ENCODE measurements around the gene TRIM65. TPM values are rescaled to one million over a fixed set of nuclear protein-coding genes. Genes with fewer than 3 reads are reported as not detected.

TRIM65 gene
- total RNA-seq, 4 donors from 2014 or later = 13.3 to 36.4 (median 27.4) TPM

GRCh38 chr17:75856062-75856756, 40.5 kb downstream of the TRIM65 start:
- 4% methylated on average over 7 of the region's 24 CpGs for WGBS
- intact Hi-C loops (cut with DNase I) = no loop called here

GRCh38 chr17:75855310-75856061, 41.3 kb downstream of the TRIM65 start, which contains the start of gene WBP2:
Gene WBP2, minus strand, starts transcription at chr17:75855335. Its CDS starts 38 bp downstream, at chr17:75855297.
- TF ChIP-seq POLR2AphosphoS5 (IDR thresholded peaks at IDR 0.05) (peak; percentile 99 to 100), EP300 (IDR thresholded peaks at IDR 0.05) (no peak), POLR2A (IDR thresholded peaks at IDR 0.05; ENCODE audit: low read depth) (peak; percentile 97), CTCF (IDR thresholded peaks at IDR 0.05) (peak; percentile 58 to 73 (median 62))
- Histone ChIP-seq H3K27ac (replicated peaks in 1 of 4) (peak within 1 kb of the TSS; percentile 98 to 100 (median 100)), H3K4me3 (peak within 1 kb of the TSS; percentile 79 to 92 (median 86)), H3K36me3 (peaks cover 11 to 25% (median 22%) of the 10 kb centered on the region in 4 donors), H3K9me3 (no peaks in the 10 kb centered on the region), H3K27me3 (no peaks in the 10 kb centered on the region), H3K4me1 (peaks cover 51 to 63% (median 57%) of the 10 kb centered on the region in 4 donors)
- intact Hi-C loops (cut with DNase I) = no loop called here
- peak; percentile 100 for DNase-seq (ENCODE audit: extremely low spot score)
- under 1% methylated on average over 30 of the region's 58 CpGs for WGBS

More at GRCh38 chr17:75856062-75856756, 40.5 kb downstream of the TRIM65 start:
- H3K27me3 ChIP-seq = no peaks in the 10 kb centered on the region
- peak overlapping the region; percentile 79 to 92 (median 86) for H3K4me3 ChIP-seq
- no peak for DNase-seq (ENCODE audit: extremely low spot score)
- TF ChIP-seq EP300 (IDR thresholded peaks at IDR 0.05) (no peak), CTCF (IDR thresholded peaks at IDR 0.05) (no peak), POLR2AphosphoS5 (IDR thresholded peaks at IDR 0.05) (no peak), POLR2A (IDR thresholded peaks at IDR 0.05; ENCODE audit: low read depth) (no peak)
- H3K36me3 ChIP-seq = peaks cover 3 to 18% (median 15%) of the 10 kb centered on the region in 4 donors
- peaks cover 48 to 61% (median 54%) of the 10 kb centered on the region in 4 donors for H3K4me1 ChIP-seq
- H3K9me3 ChIP-seq = no peaks in the 10 kb centered on the region
- peak overlapping the region; percentile 98 to 100 (median 100) for H3K27ac ChIP-seq (replicated peaks in 1 of 4)

- Histone ChIP-seq H3K27ac (replicated peaks in 1 of 4) (peak overlapping the region; percentile 92 to 100 (median 100)), H3K36me3 (peaks cover 15 to 31% (median 28%) of the 10 kb centered on the region in 4 donors), H3K27me3 (no peaks in the 10 kb centered on the region), H3K4me1 (peaks cover 55 to 69% (median 63%) of the 10 kb centered on the region in 4 donors), H3K9me3 (no peaks in the 10 kb centered on the region), H3K4me3 (peak overlapping the region; percentile 79 to 92 (median 86))
- DNase-seq (ENCODE audit: extremely low spot score) = no peak
- intact Hi-C loops (cut with DNase I) = no loop called here
- WGBS = 0% methylated on average over 17 of the region's 19 CpGs
- peak; percentile 76 for TF ChIP-seq POLR2A (IDR thresholded peaks at IDR 0.05; ENCODE audit: low read depth)
- no peak for TF ChIP-seq EP300 (IDR thresholded peaks at IDR 0.05)
- TF ChIP-seq POLR2AphosphoS5 (IDR thresholded peaks at IDR 0.05) = no peak
- TF ChIP-seq CTCF (IDR thresholded peaks at IDR 0.05) = peak in 1 of 3 experiments; percentile 12
These were observed 41.9 kb downstream of the TRIM65 start for GRCh38 chr17:75854881-75855309.

GRCh38 chr17:75854101-75854748, 42.5 kb downstream of the TRIM65 start:
- peaks cover 21 to 38% (median 34%) of the 10 kb centered on the region in 4 donors for H3K36me3 ChIP-seq
- H3K4me1 ChIP-seq = peaks cover 61 to 73% (median 68%) of the 10 kb centered on the region in 4 donors
- intact Hi-C loops (cut with DNase I) = no loop called here
- no peaks in the 10 kb centered on the region for H3K27me3 ChIP-seq
- no peak for DNase-seq (ENCODE audit: extremely low spot score)
- no peaks in the 10 kb centered on the region for H3K9me3 ChIP-seq
- WGBS = 11% methylated on average over 7 of the region's 7 CpGs
- peak overlapping the region; percentile 92 to 100 (median 100) for H3K27ac ChIP-seq (replicated peaks in 1 of 4)
- H3K4me3 ChIP-seq = peak overlapping the region; percentile 79 to 92 (median 86)
- no peak for TF ChIP-seq POLR2A (IDR thresholded peaks at IDR 0.05; ENCODE audit: low read depth)
- TF ChIP-seq POLR2AphosphoS5 (IDR thresholded peaks at IDR 0.05) = peak; percentile 72 to 90
- peak; percentile 74 for TF ChIP-seq EP300 (IDR thresholded peaks at IDR 0.05)

All from esophagus muscularis mucosa (tissue), 4 donors.